Neural cell (in vitro differentiated cells): ENCODE measurements around the gene PTPRD. TPM values are rescaled to one million over a fixed set of nuclear protein-coding genes. Genes with fewer than 3 reads are reported as not detected.

Experiments
- H2AFZ ChIP-seq: fragments of 200-600, 300-800 bp; sonication (generic), shearing (Covaris generic); 2 replicates; pipeline ENCODE4 v1.6.0; 2014; ENCODE audit warnings: low read depth, mild to moderate bottlenecking, antibody characterized with exemption, low read length, moderate library complexity
- H3F3A ChIP-seq: fragments of 200-600 bp; shearing (Covaris generic); 2 replicates; pipeline ENCODE4 v1.6.1; 2016; ENCODE audit warnings: mild to moderate bottlenecking, moderate library complexity, mixed read lengths, antibody characterized with exemption, low read length; ENCODE audit not compliant: insufficient read depth, poor library complexity, severe bottlenecking
- H3K27ac ChIP-seq: fragments of 200-600, 300-800 bp; sonication (generic), shearing (Covaris generic); 2 replicates; pipeline ENCODE4 v1.5.1; 2014; ENCODE audit warnings: mild to moderate bottlenecking, low read length, moderate library complexity
- H3K27me3 ChIP-seq: fragments of 300-800, 200-600 bp; sonication (generic), shearing (Covaris generic); 2 replicates; pipeline ENCODE4 v1.6.0; 2014; ENCODE audit warnings: mild to moderate bottlenecking, low read depth, low read length, moderate library complexity; ENCODE audit not compliant: insufficient read depth
- H3K36me3 ChIP-seq: fragments of 300-800, 200-600 bp; sonication (generic), shearing (Covaris generic); 2 replicates; pipeline ENCODE4 v1.5.1; 2014; ENCODE audit warnings: mild to moderate bottlenecking, antibody characterized with exemption, low read length, moderate library complexity; ENCODE audit not compliant: insufficient read depth
- H3K4me2 ChIP-seq: fragments of 300-800, 200-600 bp; sonication (generic), shearing (Covaris generic); 2 replicates; pipeline ENCODE4 v1.6.0; 2014; ENCODE audit warnings: mild to moderate bottlenecking, low read length
- H3K4me3 ChIP-seq: fragments of 300-800, 200-600 bp; sonication (generic), shearing (Covaris generic); 2 replicates; pipeline ENCODE4 v1.5.1; 2014; ENCODE audit warnings: mild to moderate bottlenecking, low read length, moderate library complexity
- H3K79me2 ChIP-seq: fragments of 200-600 bp; shearing (Covaris generic); replicated peaks from 2 replicates; pipeline ENCODE4 v1.6.0; 2014; ENCODE audit warnings: mild to moderate bottlenecking, low read length, moderate library complexity; ENCODE audit not compliant: insufficient read depth
- H3K9ac ChIP-seq: fragments of 300-800, 200-600 bp; sonication (generic), shearing (Covaris generic); 2 replicates; pipeline ENCODE4 v1.6.1; 2016; ENCODE audit warnings: mild to moderate bottlenecking, low read length, mixed read lengths
- H3K9me2 ChIP-seq: fragments of 200-600 bp; shearing (Covaris generic); 2 replicates; pipeline ENCODE4 v1.6.1; 2016; ENCODE audit warnings: mild to moderate bottlenecking, low read length, mixed read lengths; ENCODE audit not compliant: insufficient read depth
- H3K9me3 ChIP-seq: fragments of 200-600, 300-800 bp; sonication (generic), shearing (Covaris generic); 2 replicates; pipeline ENCODE4 v1.6.1; 2016; ENCODE audit warnings: mild to moderate bottlenecking, mixed run types, low read length, moderate library complexity, mixed read lengths
- H4K20me1 ChIP-seq: fragments of 200-600 bp; shearing (Covaris generic); 2 replicates; pipeline ENCODE4 v1.6.1; 2016; ENCODE audit warnings: mild to moderate bottlenecking, mixed run types; ENCODE audit not compliant: insufficient read depth
- CTCF ChIP-seq: fragments of 450-650 bp; IDR thresholded peaks from 2 replicates; pipeline ENCODE4 v1.5.1; 2014; ENCODE audit warnings: antibody characterized with exemption, mild to moderate bottlenecking, moderate library complexity; ENCODE audit not compliant: poor library complexity, severe bottlenecking
- EP300 ChIP-seq: fragments of 450-650 bp; conservative IDR thresholded peaks from 2 replicates; pipeline ENCODE4 v1.6.1; 2014; ENCODE audit warnings: antibody characterized with exemption, mild to moderate bottlenecking, moderate library complexity; ENCODE audit not compliant: poor library complexity, severe bottlenecking
- EZH2 ChIP-seq: fragments of 200-600, 300-800 bp; shearing (Covaris generic), sonication (generic); IDR thresholded peaks from 2 replicates; pipeline ENCODE4 v1.6.1; 2014; ENCODE audit warnings: antibody characterized with exemption, low read length, borderline replicate concordance, mild to moderate bottlenecking; ENCODE audit not compliant: insufficient read depth, poor library complexity, severe bottlenecking
- MXI1 ChIP-seq: fragments of 450-650 bp; conservative IDR thresholded peaks from 2 replicates; pipeline ENCODE4 v1.6.1; 2014; ENCODE audit warnings: antibody characterized with exemption, mild to moderate bottlenecking; ENCODE audit not compliant: poor library complexity, severe bottlenecking
- POLR2AphosphoS5 ChIP-seq: IDR thresholded peaks from 2 replicates; pipeline ENCODE4 v1.6.1; 2012
- RAD21 ChIP-seq: fragments of 450-650 bp; conservative IDR thresholded peaks from 2 replicates; pipeline ENCODE4 v1.6.1; 2014; ENCODE audit warnings: antibody characterized with exemption, mild to moderate bottlenecking, moderate library complexity
- REST ChIP-seq: IDR thresholded peaks from 2 replicates; pipeline ENCODE4 v1.6.1; 2012; ENCODE audit warnings: borderline replicate concordance
- SMC3 ChIP-seq: fragments of 450-650 bp; conservative IDR thresholded peaks from 2 replicates; pipeline ENCODE4 v1.6.1; 2014; ENCODE audit warnings: antibody characterized with exemption, mild to moderate bottlenecking, moderate library complexity; ENCODE audit not compliant: poor library complexity
- TAF1 ChIP-seq: IDR thresholded peaks from 2 replicates; pipeline ENCODE4 v1.6.1; 2012; ENCODE audit warnings: low read depth
- polyA plus RNA-seq: library from polyadenylated mRNA; depleted of rRNA; stranded (reverse); fragments of >200 nt; gene quantifications from 2 replicates; pipeline ENCODE4 v1.2.3, GENCODE V29; 2014

Gene PTPRD
- polyA plus RNA-seq, 1 donor from 2014 or later: 143 TPM

GRCh38 chr9:8533681-8534080, 2079.1 kb downstream of the PTPRD start:
- H3K9ac ChIP-seq: no peak overlapping the region
- H3K79me2 ChIP-seq: peaks cover 1% of the 10 kb centered on the region
- peaks cover 5% of the 10 kb centered on the region for H3F3A ChIP-seq
- H2AFZ ChIP-seq: no peak overlapping the region
- H3K4me2 ChIP-seq: no peak overlapping the region
- no peaks in the 10 kb centered on the region for H4K20me1 ChIP-seq
- no peak overlapping the region for H3K27ac ChIP-seq
- no peaks in the 10 kb centered on the region for H3K9me2 ChIP-seq
- H3K36me3 ChIP-seq: no peaks in the 10 kb centered on the region
- no peaks in the 10 kb centered on the region for H3K9me3 ChIP-seq
- TF ChIP-seq EZH2 (no peak), MXI1 (no peak), RAD21 (no peak), SMC3 (no peak), CTCF (no peak), REST (no peak)
- no peak overlapping the region for H3K4me3 ChIP-seq
- no peaks in the 10 kb centered on the region for H3K27me3 ChIP-seq

GRCh38 chr9:8531826-8532415, 2080.9 kb downstream of the PTPRD start:
- Histone ChIP-seq H3K36me3 (no peaks in the 10 kb centered on the region), H3K27ac (peak overlapping the region; percentile 15), H3K9me3 (no peaks in the 10 kb centered on the region), H3F3A (peaks cover 5% of the 10 kb centered on the region), H3K27me3 (no peaks in the 10 kb centered on the region), H3K4me2 (no peak overlapping the region), H3K4me3 (no peak overlapping the region), H3K9ac (no peak overlapping the region), H3K9me2 (no peaks in the 10 kb centered on the region), H3K79me2 (no peaks in the 10 kb centered on the region), H2AFZ (no peak overlapping the region), H4K20me1 (no peaks in the 10 kb centered on the region)
- TF ChIP-seq POLR2AphosphoS5: no peak

- Histone ChIP-seq H3K9ac (no peak overlapping the region), H3K27ac (peak overlapping the region; percentile 74), H3K9me3 (no peaks in the 10 kb centered on the region), H3K79me2 (no peaks in the 10 kb centered on the region), H3K9me2 (no peaks in the 10 kb centered on the region), H4K20me1 (no peaks in the 10 kb centered on the region), H3F3A (no peaks in the 10 kb centered on the region), H3K4me2 (peak overlapping the region; percentile 31), H3K27me3 (no peaks in the 10 kb centered on the region), H3K4me3 (peak overlapping the region; percentile 15), H2AFZ (no peak overlapping the region), H3K36me3 (peaks cover 14% of the 10 kb centered on the region)
- TF ChIP-seq EP300: peak; percentile 80
- no peak for TF ChIP-seq TAF1
- TF ChIP-seq POLR2AphosphoS5: peak; percentile 83
- TF ChIP-seq RAD21: no peak
- no peak for TF ChIP-seq EZH2
- TF ChIP-seq CTCF: no peak
- no peak for TF ChIP-seq REST
- TF ChIP-seq MXI1: no peak
Observed at GRCh38 chr9:8521112-8521511, 2091.7 kb downstream of the PTPRD start.
